Thymus (tissue), 11 donors: ENCODE results near the gene LYZL6. TPM values are rescaled to one million over a fixed set of nuclear protein-coding genes. Genes with fewer than 3 reads are reported as not detected.
"Not testable (repeated sequence)": the region's sequence is repeated elsewhere in the genome, so short reads cannot be mapped to it uniquely, and the experiment has no call there.

Experiments
- DNase-seq, 9 donors: peaks; one replicate each; pipeline ENCODE4 v3.0.0-alpha.2; 2013; ENCODE audit warnings: low spot score in 9 of 9, low read depth in 6 of 9, missing footprints in 1 of 9
- H3K27ac ChIP-seq, 2 donors: one replicate each; pipeline ENCODE4 v1.5.1; 2013; ENCODE audit warnings: control low read depth in 1 of 2, low read depth in 1 of 2, low read length in 1 of 2, mild to moderate bottlenecking in 1 of 2, moderate library complexity in 1 of 2
- H3K27me3 ChIP-seq, 2 donors: one replicate each; pipeline ENCODE4 v1.5.1; 2013; ENCODE audit warnings: low read length in 1 of 2; ENCODE audit not compliant: control insufficient read depth in 2 of 2, insufficient read depth in 1 of 2
- H3K36me3 ChIP-seq, 2 donors: one replicate each; pipeline ENCODE4 v1.5.1; 2013; ENCODE audit warnings: low read length in 1 of 2, mild to moderate bottlenecking in 1 of 2, moderate library complexity in 1 of 2; ENCODE audit not compliant: control insufficient read depth in 2 of 2, insufficient read depth in 2 of 2
- H3K4me1 ChIP-seq, 2 donors: one replicate each; pipeline ENCODE4 v1.5.1; 2013; ENCODE audit warnings: low read length in 2 of 2; ENCODE audit not compliant: control insufficient read depth in 2 of 2, insufficient read depth in 2 of 2
- H3K4me3 ChIP-seq, 2 donors: one replicate each; pipeline ENCODE4 v1.5.1; 2013; ENCODE audit warnings: low read length in 2 of 2, control low read depth in 1 of 2, mild to moderate bottlenecking in 1 of 2
- H3K9me3 ChIP-seq, 2 donors: one replicate each; pipeline ENCODE4 v1.5.1; 2013; ENCODE audit warnings: low read length in 1 of 2, mild to moderate bottlenecking in 1 of 2; ENCODE audit not compliant: control insufficient read depth in 2 of 2, insufficient read depth in 1 of 2
- WGBS: extraction: QIAGEN DNeasy Blood & Tissue Kit; methylation state at CpG from one replicate; pipeline ENCODE4 v1.1.7; 2013; 5-methylcytosine and 5-hydroxymethylcytosine counted together
- polyA plus RNA-seq: library from polyadenylated mRNA; stranded (reverse); fragments of 200-250 nt; gene quantifications from one replicate; pipeline ENCODE4 v1.2.3, GENCODE V29; 2013
- total RNA-seq: library from RNA; stranded (reverse); fragments of 120-200 nt; gene quantifications from one replicate; pipeline ENCODE4 v1.2.4, GENCODE V29; 2013
- donor health status: healthy.

LYZL6 gene
- total and polyA plus RNA-seq, 2 donors: 0.11 TPM; not detected in 1

DNA sequence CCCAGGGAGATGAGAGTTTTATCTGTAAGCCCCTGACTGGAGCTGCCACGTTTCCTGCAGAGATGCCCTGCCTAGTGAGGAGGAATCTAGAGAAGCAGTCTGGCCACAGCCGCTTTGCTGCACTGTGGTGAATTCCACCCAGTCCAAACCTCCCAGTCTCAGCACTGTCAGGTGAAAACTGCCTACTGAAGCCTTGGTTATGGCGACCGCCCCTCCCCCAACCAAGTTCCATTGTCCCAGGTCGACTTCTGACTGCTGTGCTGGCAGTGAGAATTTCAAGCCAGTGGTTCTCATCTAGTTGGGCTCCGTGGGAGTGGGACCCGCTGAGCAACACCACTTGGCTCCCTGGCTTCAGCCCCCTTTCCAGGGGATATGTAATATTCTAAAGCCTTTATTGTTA, 10.2 kb upstream of the LYZL6 start:
- no peaks in the 10 kb centered on the region for H3K4me1 ChIP-seq
- H3K4me3 ChIP-seq: no peak overlapping the region
- H3K9me3 ChIP-seq: no peaks in the 10 kb centered on the region
- DNase-seq: no peak
- H3K27ac ChIP-seq: no peak overlapping the region
- no peaks in the 10 kb centered on the region for H3K27me3 ChIP-seq
- no peaks in the 10 kb centered on the region for H3K36me3 ChIP-seq
- 78% methylated on average over 7 of the region's 7 CpGs for WGBS

DNA sequence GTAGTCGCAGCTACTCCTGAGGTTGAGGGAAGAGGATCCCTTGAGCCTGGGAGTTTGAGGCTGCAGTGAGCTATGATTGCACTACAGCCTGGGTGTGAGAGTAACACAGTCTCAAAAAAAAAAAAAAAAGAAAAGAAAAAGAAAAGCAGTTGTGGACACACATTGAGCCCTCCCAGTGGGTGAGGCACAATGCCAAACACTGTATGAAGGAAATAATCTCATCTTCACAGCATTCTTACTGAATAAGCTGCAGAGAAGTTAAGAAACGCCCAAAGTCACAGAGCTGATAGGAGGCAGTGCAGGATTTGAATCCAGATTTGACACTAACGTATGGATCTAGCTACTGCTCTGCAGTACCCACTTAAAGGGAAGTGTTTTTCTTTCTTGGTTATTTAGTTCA, 5.9 kb upstream of the LYZL6 start:
- Histone ChIP-seq H3K36me3 (no peaks in the 10 kb centered on the region), H3K4me3 (no peak overlapping the region), H3K27me3 (no peaks in the 10 kb centered on the region), H3K27ac (no peak overlapping the region), H3K4me1 (no peaks in the 10 kb centered on the region), H3K9me3 (no peaks in the 10 kb centered on the region)
- 89% methylated on average over 3 of the region's 3 CpGs for WGBS
- no peak for DNase-seq

DNA sequence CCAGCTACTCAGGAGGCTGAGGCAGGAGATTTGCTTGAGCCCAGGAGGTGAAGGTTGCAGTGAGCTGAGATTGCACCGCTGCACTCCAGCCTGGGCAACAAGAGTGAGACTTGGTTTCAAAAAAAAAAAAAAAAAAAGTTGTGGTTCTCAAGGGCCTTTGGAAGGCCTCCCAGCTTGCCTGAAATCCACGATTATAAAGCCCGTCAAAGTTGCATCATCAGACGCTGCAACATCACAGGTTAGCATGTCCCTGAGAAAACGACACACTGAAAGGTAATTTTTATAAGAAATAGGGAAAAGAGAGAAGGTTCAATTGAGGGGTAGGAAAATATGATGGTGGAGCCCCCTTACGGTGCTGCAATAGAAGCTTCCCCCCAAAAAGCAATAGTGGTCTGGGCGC, 4.6 kb upstream of the LYZL6 start:
- 97% methylated on average over 7 of the region's 7 CpGs for WGBS
- Histone ChIP-seq H3K36me3 (no peaks in the 10 kb centered on the region), H3K9me3 (no peaks in the 10 kb centered on the region), H3K27ac (no peak overlapping the region), H3K27me3 (no peaks in the 10 kb centered on the region), H3K4me3 (no peak overlapping the region), H3K4me1 (peaks cover 0 to 4% of the 10 kb centered on the region in 2 donors)
- DNase-seq: no peak

DNA sequence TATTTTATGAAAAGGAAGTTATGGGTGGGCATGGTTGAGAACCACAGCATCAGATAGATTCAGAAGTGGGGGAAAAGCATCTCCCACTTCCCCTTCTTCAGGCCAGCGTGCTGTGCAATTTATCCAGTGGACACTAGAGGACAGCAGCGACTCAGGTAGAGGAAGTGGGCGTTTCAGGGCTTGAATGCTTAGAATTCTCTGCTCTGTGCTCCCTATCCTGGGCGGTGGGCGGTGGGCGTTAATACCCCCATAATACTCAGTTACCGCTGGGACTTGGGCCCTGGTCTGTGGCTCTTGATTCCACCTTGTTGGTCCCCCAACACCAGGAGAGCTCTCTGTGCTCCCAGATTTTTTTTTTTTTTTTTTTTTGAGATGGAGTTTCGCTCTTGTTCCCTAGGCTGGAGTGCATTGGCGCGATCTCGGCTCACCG, 3.7 kb upstream of the LYZL6 start:
- peak in 5 of 9 donors; percentile 24 to 68 (median 28) for DNase-seq
- H3K27me3 ChIP-seq: no peaks in the 10 kb centered on the region
- H3K9me3 ChIP-seq: no peaks in the 10 kb centered on the region
- no peaks in the 10 kb centered on the region for H3K36me3 ChIP-seq
- 38% methylated on average over 12 of the region's 12 CpGs for WGBS
- H3K27ac ChIP-seq: no peak overlapping the region
- no peak overlapping the region for H3K4me3 ChIP-seq
- H3K4me1 ChIP-seq: peaks cover 0 to 4% of the 10 kb centered on the region in 2 donors

DNA sequence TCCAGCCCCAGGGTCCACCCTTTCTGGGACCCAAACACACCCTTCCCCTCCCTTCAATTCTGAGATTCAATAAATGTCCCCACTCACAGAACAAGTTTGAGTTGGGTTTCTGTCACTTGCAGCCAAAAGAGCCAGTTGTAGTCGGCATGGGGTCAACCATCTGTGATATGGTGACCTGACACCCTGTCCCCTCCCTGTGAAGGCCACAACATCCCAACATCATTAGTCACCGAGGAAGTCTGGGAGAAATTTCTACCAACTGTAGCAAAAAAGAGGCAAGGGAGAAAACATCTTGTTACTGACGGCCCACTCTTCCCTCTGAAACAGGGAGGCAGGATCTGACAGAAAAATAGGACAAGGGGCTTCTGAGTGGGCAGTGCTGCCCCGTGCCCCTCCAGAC, 638 bp upstream of the LYZL6 start:
- no peaks in the 10 kb centered on the region for H3K36me3 ChIP-seq
- DNase-seq: no peak
- 96% methylated on average over 4 of the region's 4 CpGs for WGBS
- H3K27ac ChIP-seq: no peak overlapping the region
- no peaks in the 10 kb centered on the region for H3K9me3 ChIP-seq
- H3K4me1 ChIP-seq: peaks cover 0 to 4% of the 10 kb centered on the region in 2 donors
- H3K4me3 ChIP-seq: no peak overlapping the region
- H3K27me3 ChIP-seq: no peaks in the 10 kb centered on the region

DNA sequence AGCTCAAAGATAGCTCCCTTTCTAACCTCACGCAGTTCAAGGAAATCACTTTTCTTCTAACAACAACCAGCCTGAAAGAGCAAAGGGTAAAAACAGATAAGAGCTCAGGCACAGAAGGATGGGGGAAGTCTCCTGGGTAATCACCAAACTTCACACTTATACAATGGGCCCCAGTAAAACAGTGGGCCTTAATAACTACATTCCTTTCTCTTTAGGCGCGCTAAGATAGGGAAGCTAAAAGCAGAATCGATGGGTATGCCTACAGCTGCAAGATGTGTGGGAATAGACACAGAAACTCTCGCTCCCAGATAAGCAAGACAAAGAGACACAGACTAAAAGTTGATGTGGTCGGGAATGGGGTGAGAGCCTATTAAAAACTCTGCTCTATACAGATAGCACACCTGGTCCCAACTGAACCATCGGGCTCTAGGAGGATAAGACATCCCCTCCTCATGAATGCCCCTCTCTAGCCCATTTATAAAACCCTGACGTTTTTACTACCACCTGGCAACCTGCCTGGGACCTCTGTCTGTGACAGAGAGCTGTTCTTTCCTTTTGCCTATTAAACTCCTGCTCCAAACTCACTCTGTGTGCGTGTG, 826 bp downstream of the LYZL6 start:
- Histone ChIP-seq H3K9me3 (no peaks in the 10 kb centered on the region), H3K4me1 (peaks cover 0 to 4% of the 10 kb centered on the region in 2 donors), H3K4me3 (no peak overlapping the region), H3K27ac (no peak overlapping the region), H3K27me3 (no peaks in the 10 kb centered on the region), H3K36me3 (no peaks in the 10 kb centered on the region)
- 79% methylated on average over 9 of the region's 9 CpGs for WGBS
- DNase-seq: no peak

DNA sequence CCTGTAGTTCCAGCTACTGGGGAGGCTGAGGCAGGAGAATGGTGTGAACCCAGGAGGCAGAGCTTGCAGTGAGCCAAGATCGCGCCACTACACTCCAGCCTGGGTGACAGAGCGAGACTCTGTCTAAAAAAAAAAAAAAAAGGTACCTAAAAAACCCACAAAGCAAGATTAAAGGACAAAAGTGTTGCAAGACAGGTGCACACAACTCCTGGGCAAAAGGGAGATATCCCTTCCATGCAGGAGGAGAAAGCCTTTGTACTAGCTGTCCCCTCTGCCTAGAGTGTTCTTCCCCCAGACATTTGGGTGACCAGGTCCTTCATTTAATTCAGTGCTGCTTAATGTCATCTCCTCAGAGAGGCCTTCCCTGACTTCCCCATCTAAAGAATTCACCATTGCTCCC, 5.0 kb downstream of the LYZL6 start:
- not testable (repeated sequence) for H3K27me3 ChIP-seq, H3K4me1 ChIP-seq, DNase-seq, H3K27ac ChIP-seq, H3K36me3 ChIP-seq, H3K4me3 ChIP-seq, H3K9me3 ChIP-seq
- 96% methylated on average over 3 of the region's 3 CpGs for WGBS

DNA sequence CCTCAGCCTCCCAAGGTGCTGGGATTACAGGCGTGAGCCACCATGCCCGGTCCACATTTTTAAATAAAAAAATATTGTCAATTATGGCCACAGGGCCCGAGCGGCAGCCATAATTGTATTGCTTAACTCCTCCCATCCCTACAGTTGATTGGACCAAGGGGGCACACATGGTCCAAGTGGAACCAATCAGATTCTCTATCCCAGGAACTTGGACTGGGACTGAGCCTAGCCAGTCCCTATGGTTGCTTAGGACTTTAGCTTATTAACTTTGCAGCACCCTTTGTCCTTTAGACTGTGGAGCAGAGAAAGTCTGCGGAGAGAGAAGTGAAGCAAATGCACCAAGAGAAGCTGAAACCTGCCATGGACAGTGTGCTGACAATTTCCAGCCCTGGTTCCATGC, 7.5 kb downstream of the LYZL6 start:
- H3K27me3 ChIP-seq: no peaks in the 10 kb centered on the region
- H3K4me3 ChIP-seq: no peak overlapping the region
- no peak for DNase-seq
- WGBS: 98% methylated on average over 5 of the region's 5 CpGs
- no peak overlapping the region for H3K27ac ChIP-seq
- peaks cover 0 to 2% of the 10 kb centered on the region in 2 donors for H3K4me1 ChIP-seq
- no peaks in the 10 kb centered on the region for H3K9me3 ChIP-seq
- H3K36me3 ChIP-seq: no peaks in the 10 kb centered on the region

DNA sequence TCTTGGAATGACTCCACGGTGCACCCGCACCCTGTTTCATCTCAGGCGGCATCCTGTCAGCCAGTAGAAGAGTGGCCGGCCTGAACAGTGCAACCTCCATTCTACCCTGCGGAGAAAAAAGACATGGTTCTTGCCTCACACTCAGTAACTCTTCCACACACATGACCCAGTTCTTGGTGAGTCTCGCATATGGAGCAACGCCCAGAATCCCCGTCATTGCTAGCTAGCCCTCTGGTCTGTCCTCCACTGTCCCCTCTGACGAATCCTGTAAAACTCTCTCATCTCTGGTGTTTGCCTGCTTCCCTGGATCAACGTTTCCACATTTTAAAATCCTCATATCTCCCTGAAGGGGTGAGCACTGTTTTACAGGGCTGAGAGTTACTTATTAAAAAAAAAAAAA, 8.8 kb downstream of the LYZL6 start:
- 96% methylated on average over 10 of the region's 10 CpGs for WGBS
- no peak for DNase-seq

DNA sequence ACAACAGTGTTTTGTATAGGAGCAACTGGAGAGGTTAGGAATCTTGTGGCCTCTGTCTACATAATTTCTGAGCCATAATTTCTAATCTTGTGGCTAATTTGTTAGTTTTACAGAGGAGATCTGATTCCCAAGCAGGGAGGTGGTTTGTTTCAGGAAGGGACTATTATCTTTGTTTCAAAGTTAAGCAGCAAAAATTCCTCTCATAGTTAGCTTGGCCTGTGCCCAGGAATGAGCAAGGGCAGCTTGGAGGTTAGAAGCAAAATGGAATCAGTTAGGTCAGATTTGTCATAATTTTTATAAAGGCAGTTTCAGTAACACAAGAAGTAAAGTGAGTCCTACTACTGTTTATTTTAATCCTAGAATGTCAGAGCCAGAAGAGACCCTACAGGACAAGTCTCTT, 10.9 kb downstream of the LYZL6 start:
- no peaks in the 10 kb centered on the region for H3K9me3 ChIP-seq
- H3K27ac ChIP-seq: no peak overlapping the region
- H3K4me1 ChIP-seq: peaks cover 9 to 14% of the 10 kb centered on the region in 2 donors
- no peak for DNase-seq
- no peak overlapping the region for H3K4me3 ChIP-seq
- H3K27me3 ChIP-seq: no peaks in the 10 kb centered on the region
- no peaks in the 10 kb centered on the region for H3K36me3 ChIP-seq

More for the DNA sequence above, 8.8 kb downstream of the LYZL6 start:
- H3K27ac ChIP-seq: no peak overlapping the region
- H3K27me3 ChIP-seq: no peaks in the 10 kb centered on the region
- H3K4me1 ChIP-seq: peaks cover 9 to 12% of the 10 kb centered on the region in 2 donors
- no peak overlapping the region for H3K4me3 ChIP-seq
- no peaks in the 10 kb centered on the region for H3K9me3 ChIP-seq
- no peaks in the 10 kb centered on the region for H3K36me3 ChIP-seq
